ENCODE results near the gene P2RY2.
A peak's percentile ranks its signal among the peaks of the same experiment; 100 is the strongest.

P2RY2 gene

GRCh38 chr11:73240190-73240781 is 22.2 kb downstream of the P2RY2 start:
- Histone ChIP-seq H3K9ac (ENCODE audit: insufficient read length, low read depth) (no peak overlapping the region), H3K36me3 (ENCODE audit: insufficient read depth, insufficient read length, low read length) (no peaks in the 10 kb centered on the region), H3K4me3 (ENCODE audit: insufficient read length, low read depth) (no peak overlapping the region), H3K27me3 (ENCODE audit: insufficient read depth, insufficient read length) (no peaks in the 10 kb centered on the region), H3K9me3 (ENCODE audit: insufficient read depth, low read length) (no peaks in the 10 kb centered on the region), H3K4me1 (ENCODE audit: insufficient read depth, insufficient read length) (peaks cover 10% of the 10 kb centered on the region)
- DNase-seq (ENCODE audit: low read depth, low spot score) = no peak
- TF ChIP-seq YY1 (IDR thresholded peaks at IDR 0.05; ENCODE audit: insufficient read depth, insufficient read length) = no peak

- Histone ChIP-seq H3K36me3 (ENCODE audit: insufficient read depth, insufficient read length, low read length) (no peaks in the 10 kb centered on the region), H3K4me1 (ENCODE audit: insufficient read depth, insufficient read length) (peaks cover 10% of the 10 kb centered on the region), H3K9ac (ENCODE audit: insufficient read length, low read depth) (no peak overlapping the region), H3K4me3 (ENCODE audit: insufficient read length, low read depth) (no peak overlapping the region), H3K27me3 (ENCODE audit: insufficient read depth, insufficient read length) (no peaks in the 10 kb centered on the region), H3K9me3 (ENCODE audit: insufficient read depth, low read length) (no peaks in the 10 kb centered on the region)
- DNase-seq (ENCODE audit: low read depth, low spot score) = no peak
- TF ChIP-seq ZNF274 (IDR thresholded peaks at IDR 0.05; ENCODE audit: low read depth, low read length) (no peak), YY1 (IDR thresholded peaks at IDR 0.05; ENCODE audit: insufficient read depth, insufficient read length) (no peak), SUZ12 (IDR thresholded peaks at IDR 0.05; ENCODE audit: extremely low read depth, insufficient read depth, insufficient read length) (no peak)
Measured at GRCh38 chr11:73241300-73241699, 23.2 kb downstream of the P2RY2 start.

GRCh38 chr11:73242251-73243092 is 24.4 kb downstream of the P2RY2 start:
- no peaks in the 10 kb centered on the region for H3K36me3 ChIP-seq (ENCODE audit: insufficient read depth, insufficient read length, low read length)
- H3K9me3 ChIP-seq (ENCODE audit: insufficient read depth, low read length) = no peaks in the 10 kb centered on the region
- H3K4me1 ChIP-seq (ENCODE audit: insufficient read depth, insufficient read length) = peaks cover 10% of the 10 kb centered on the region
- DNase-seq (ENCODE audit: low read depth, low spot score) = peak; percentile 54
- H3K4me3 ChIP-seq (ENCODE audit: insufficient read length, low read depth) = no peak overlapping the region
- no peak overlapping the region for H3K9ac ChIP-seq (ENCODE audit: insufficient read length, low read depth)
- TF ChIP-seq ZNF274 (IDR thresholded peaks at IDR 0.05; ENCODE audit: low read depth, low read length) (no peak), YY1 (IDR thresholded peaks at IDR 0.05; ENCODE audit: insufficient read depth, insufficient read length) (no peak), SUZ12 (IDR thresholded peaks at IDR 0.05; ENCODE audit: extremely low read depth, insufficient read depth, insufficient read length) (no peak)
- no peaks in the 10 kb centered on the region for H3K27me3 ChIP-seq (ENCODE audit: insufficient read depth, insufficient read length)

GRCh38 chr11:73243093-73243485 is 25.0 kb downstream of the P2RY2 start:
- no peak for DNase-seq (ENCODE audit: low read depth, low spot score)
- Histone ChIP-seq H3K9ac (ENCODE audit: insufficient read length, low read depth) (no peak overlapping the region), H3K4me3 (ENCODE audit: insufficient read length, low read depth) (no peak overlapping the region), H3K4me1 (ENCODE audit: insufficient read depth, insufficient read length) (peaks cover 10% of the 10 kb centered on the region), H3K36me3 (ENCODE audit: insufficient read depth, insufficient read length, low read length) (no peaks in the 10 kb centered on the region), H3K9me3 (ENCODE audit: insufficient read depth, low read length) (no peaks in the 10 kb centered on the region), H3K27me3 (ENCODE audit: insufficient read depth, insufficient read length) (no peaks in the 10 kb centered on the region)
- TF ChIP-seq YY1 (IDR thresholded peaks at IDR 0.05; ENCODE audit: insufficient read depth, insufficient read length) (no peak), SUZ12 (IDR thresholded peaks at IDR 0.05; ENCODE audit: extremely low read depth, insufficient read depth, insufficient read length) (no peak), ZNF274 (IDR thresholded peaks at IDR 0.05; ENCODE audit: low read depth, low read length) (no peak)

GRCh38 chr11:73244589-73245240 is 26.6 kb downstream of the P2RY2 start:
- H3K27me3 ChIP-seq (ENCODE audit: insufficient read depth, insufficient read length) = no peaks in the 10 kb centered on the region
- no peaks in the 10 kb centered on the region for H3K36me3 ChIP-seq (ENCODE audit: insufficient read depth, insufficient read length, low read length)
- H3K4me3 ChIP-seq (ENCODE audit: insufficient read length, low read depth) = no peak overlapping the region
- TF ChIP-seq YY1 (IDR thresholded peaks at IDR 0.05; ENCODE audit: insufficient read depth, insufficient read length) (no peak), SUZ12 (IDR thresholded peaks at IDR 0.05; ENCODE audit: extremely low read depth, insufficient read depth, insufficient read length) (no peak), ZNF274 (IDR thresholded peaks at IDR 0.05; ENCODE audit: low read depth, low read length) (no peak)
- no peak overlapping the region for H3K9ac ChIP-seq (ENCODE audit: insufficient read length, low read depth)
- peaks cover 9% of the 10 kb centered on the region for H3K4me1 ChIP-seq (ENCODE audit: insufficient read depth, insufficient read length)
- DNase-seq (ENCODE audit: low read depth, low spot score) = no peak
- H3K9me3 ChIP-seq (ENCODE audit: insufficient read depth, low read length) = no peaks in the 10 kb centered on the region

- H3K9ac ChIP-seq (ENCODE audit: insufficient read length, low read depth) = no peak overlapping the region
- H3K36me3 ChIP-seq (ENCODE audit: insufficient read depth, insufficient read length, low read length) = no peaks in the 10 kb centered on the region
- TF ChIP-seq ZNF274 (IDR thresholded peaks at IDR 0.05; ENCODE audit: low read depth, low read length) = no peak
- TF ChIP-seq YY1 (IDR thresholded peaks at IDR 0.05; ENCODE audit: insufficient read depth, insufficient read length) = no peak
- no peak for TF ChIP-seq SUZ12 (IDR thresholded peaks at IDR 0.05; ENCODE audit: extremely low read depth, insufficient read depth, insufficient read length)
- no peak for DNase-seq (ENCODE audit: low read depth, low spot score)
- H3K9me3 ChIP-seq (ENCODE audit: insufficient read depth, low read length) = no peaks in the 10 kb centered on the region
- H3K27me3 ChIP-seq (ENCODE audit: insufficient read depth, insufficient read length) = no peaks in the 10 kb centered on the region
- H3K4me3 ChIP-seq (ENCODE audit: insufficient read length, low read depth) = no peak overlapping the region
- peaks cover 3% of the 10 kb centered on the region for H3K4me1 ChIP-seq (ENCODE audit: insufficient read depth, insufficient read length)
Measured at GRCh38 chr11:73245461-73245860, 27.4 kb downstream of the P2RY2 start.

- Histone ChIP-seq H3K36me3 (ENCODE audit: insufficient read depth, insufficient read length, low read length) (no peaks in the 10 kb centered on the region), H3K4me3 (ENCODE audit: insufficient read length, low read depth) (no peak overlapping the region), H3K27me3 (ENCODE audit: insufficient read depth, insufficient read length) (no peaks in the 10 kb centered on the region), H3K9ac (ENCODE audit: insufficient read length, low read depth) (no peak overlapping the region), H3K9me3 (ENCODE audit: insufficient read depth, low read length) (no peaks in the 10 kb centered on the region), H3K4me1 (ENCODE audit: insufficient read depth, insufficient read length) (peaks cover 3% of the 10 kb centered on the region)
- DNase-seq (ENCODE audit: low read depth, low spot score) = no peak
- TF ChIP-seq SUZ12 (IDR thresholded peaks at IDR 0.05; ENCODE audit: extremely low read depth, insufficient read depth, insufficient read length) (no peak), YY1 (IDR thresholded peaks at IDR 0.05; ENCODE audit: insufficient read depth, insufficient read length) (no peak)
Measured at GRCh38 chr11:73246303-73246702, 28.2 kb downstream of the P2RY2 start.
